ENCODE data around the gene CD14.
A peak's percentile ranks its signal among the peaks of the same experiment; 100 is the strongest.

Gene CD14

DNA sequence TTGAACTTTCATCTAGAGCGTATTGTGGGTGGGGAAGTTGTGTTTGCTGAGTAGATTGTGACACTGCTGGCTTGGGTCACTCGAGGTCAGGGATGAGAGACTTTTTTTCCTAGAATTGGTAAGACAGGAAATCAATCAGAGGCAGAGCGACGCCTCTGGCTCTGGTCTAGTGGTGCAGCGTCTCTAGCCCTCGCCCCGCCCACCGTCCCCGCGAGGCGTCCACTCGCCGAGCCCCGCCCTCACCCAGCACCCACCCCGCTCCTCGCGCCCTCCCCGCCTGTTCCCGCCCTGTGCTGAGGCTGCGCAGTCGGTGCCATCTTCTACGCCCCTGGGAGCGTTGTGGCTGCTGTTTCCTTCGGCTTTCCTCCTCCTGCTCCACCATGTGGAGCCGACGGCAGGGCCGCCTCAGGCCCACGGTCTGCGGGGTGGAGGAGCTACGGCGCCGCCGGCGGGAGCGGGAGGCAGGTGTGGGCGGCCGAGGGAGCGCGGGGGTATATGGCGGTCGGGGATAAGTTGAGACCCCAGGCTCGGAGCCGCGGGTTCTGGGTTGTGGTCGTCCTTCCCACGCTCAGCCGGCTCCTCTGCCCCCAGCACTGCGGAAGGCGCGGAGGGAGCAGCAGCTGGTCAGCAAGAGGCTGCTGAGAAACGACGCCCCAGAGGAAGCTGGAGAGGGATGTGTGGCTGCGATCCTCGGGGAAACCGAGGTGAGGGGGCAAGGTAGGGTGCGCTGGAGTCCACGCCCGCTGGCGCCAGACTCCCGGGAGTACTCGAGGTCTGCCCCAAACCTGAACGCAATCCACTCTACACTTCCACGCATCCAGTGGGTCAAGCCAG, 6.4 kb upstream of the CD14 start, which contains the start of gene TMCO6 (continued):
- TF ChIP-seq, protein P1, sequence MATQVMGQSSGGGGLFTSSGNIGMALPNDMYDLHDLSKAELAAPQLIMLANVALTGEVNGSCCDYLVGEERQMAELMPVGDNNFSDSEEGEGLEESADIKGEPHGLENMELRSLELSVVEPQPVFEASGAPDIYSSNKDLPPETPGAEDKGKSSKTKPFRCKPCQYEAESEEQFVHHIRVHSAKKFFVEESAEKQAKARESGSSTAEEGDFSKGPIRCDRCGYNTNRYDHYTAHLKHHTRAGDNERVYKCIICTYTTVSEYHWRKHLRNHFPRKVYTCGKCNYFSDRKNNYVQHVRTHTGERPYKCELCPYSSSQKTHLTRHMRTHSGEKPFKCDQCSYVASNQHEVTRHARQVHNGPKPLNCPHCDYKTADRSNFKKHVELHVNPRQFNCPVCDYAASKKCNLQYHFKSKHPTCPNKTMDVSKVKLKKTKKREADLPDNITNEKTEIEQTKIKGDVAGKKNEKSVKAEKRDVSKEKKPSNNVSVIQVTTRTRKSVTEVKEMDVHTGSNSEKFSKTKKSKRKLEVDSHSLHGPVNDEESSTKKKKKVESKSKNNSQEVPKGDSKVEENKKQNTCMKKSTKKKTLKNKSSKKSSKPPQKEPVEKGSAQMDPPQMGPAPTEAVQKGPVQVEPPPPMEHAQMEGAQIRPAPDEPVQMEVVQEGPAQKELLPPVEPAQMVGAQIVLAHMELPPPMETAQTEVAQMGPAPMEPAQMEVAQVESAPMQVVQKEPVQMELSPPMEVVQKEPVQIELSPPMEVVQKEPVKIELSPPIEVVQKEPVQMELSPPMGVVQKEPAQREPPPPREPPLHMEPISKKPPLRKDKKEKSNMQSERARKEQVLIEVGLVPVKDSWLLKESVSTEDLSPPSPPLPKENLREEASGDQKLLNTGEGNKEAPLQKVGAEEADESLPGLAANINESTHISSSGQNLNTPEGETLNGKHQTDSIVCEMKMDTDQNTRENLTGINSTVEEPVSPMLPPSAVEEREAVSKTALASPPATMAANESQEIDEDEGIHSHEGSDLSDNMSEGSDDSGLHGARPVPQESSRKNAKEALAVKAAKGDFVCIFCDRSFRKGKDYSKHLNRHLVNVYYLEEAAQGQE (tag by site-specific recombination; IDR thresholded peaks at IDR 0.05), result no peak; the same call in 1 of the 2 replicates
- TF ChIP-seq, protein P2, sequence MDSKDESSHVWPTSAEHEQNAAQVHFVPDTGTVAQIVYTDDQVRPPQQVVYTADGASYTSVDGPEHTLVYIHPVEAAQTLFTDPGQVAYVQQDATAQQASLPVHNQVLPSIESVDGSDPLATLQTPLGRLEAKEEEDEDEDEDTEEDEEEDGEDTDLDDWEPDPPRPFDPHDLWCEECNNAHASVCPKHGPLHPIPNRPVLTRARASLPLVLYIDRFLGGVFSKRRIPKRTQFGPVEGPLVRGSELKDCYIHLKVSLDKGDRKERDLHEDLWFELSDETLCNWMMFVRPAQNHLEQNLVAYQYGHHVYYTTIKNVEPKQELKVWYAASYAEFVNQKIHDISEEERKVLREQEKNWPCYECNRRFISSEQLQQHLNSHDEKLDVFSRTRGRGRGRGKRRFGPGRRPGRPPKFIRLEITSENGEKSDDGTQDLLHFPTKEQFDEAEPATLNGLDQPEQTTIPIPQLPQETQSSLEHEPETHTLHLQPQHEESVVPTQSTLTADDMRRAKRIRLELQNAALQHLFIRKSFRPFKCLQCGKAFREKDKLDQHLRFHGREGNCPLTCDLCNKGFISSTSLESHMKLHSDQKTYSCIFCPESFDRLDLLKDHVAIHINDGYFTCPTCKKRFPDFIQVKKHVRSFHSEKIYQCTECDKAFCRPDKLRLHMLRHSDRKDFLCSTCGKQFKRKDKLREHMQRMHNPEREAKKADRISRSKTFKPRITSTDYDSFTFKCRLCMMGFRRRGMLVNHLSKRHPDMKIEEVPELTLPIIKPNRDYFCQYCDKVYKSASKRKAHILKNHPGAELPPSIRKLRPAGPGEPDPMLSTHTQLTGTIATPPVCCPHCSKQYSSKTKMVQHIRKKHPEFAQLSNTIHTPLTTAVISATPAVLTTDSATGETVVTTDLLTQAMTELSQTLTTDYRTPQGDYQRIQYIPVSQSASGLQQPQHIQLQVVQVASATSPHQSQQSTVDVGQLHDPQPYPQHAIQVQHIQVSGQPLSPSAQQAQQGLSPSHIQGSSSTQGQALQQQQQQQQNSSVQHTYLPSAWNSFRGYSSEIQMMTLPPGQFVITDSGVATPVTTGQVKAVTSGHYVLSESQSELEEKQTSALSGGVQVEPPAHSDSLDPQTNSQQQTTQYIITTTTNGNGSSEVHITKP (tag by site-specific recombination; IDR thresholded peaks at IDR 0.05), result no peak
- no peak for TF ChIP-seq ZNF184 (tag by site-specific recombination; IDR thresholded peaks at IDR 0.05)
- no peak for TF ChIP-seq ZBTB7A (tag by site-specific recombination; IDR thresholded peaks at IDR 0.05; ENCODE audit: low read depth)
- TF ChIP-seq ZNF571 (tag by site-specific recombination; IDR thresholded peaks at IDR 0.05), result no peak
- TF ChIP-seq, protein P3, sequence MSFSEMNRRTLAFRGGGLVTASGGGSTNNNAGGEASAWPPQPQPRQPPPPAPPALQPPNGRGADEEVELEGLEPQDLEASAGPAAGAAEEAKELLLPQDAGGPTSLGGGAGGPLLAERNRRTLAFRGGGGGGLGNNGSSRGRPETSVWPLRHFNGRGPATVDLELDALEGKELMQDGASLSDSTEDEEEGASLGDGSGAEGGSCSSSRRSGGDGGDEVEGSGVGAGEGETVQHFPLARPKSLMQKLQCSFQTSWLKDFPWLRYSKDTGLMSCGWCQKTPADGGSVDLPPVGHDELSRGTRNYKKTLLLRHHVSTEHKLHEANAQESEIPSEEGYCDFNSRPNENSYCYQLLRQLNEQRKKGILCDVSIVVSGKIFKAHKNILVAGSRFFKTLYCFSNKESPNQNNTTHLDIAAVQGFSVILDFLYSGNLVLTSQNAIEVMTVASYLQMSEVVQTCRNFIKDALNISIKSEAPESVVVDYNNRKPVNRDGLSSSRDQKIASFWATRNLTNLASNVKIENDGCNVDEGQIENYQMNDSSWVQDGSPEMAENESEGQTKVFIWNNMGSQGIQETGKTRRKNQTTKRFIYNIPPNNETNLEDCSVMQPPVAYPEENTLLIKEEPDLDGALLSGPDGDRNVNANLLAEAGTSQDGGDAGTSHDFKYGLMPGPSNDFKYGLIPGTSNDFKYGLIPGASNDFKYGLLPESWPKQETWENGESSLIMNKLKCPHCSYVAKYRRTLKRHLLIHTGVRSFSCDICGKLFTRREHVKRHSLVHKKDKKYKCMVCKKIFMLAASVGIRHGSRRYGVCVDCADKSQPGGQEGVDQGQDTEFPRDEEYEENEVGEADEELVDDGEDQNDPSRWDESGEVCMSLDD (tag by site-specific recombination; IDR thresholded peaks at IDR 0.05), result peak; percentile 38; the same call in 1 of the 2 replicates
- no peak for TF ChIP-seq ZNF558 (tag by site-specific recombination; IDR thresholded peaks at IDR 0.05)
- no peak for TF ChIP-seq ZNF785 (tag by site-specific recombination; IDR thresholded peaks at IDR 0.05)
- TF ChIP-seq ZNF133 (tag by site-specific recombination; IDR thresholded peaks at IDR 0.05), result no peak
- no peak for TF ChIP-seq ZNF548 (tag by site-specific recombination; IDR thresholded peaks at IDR 0.05)
- TF ChIP-seq ZNF776 (tag by site-specific recombination; IDR thresholded peaks at IDR 0.05; ENCODE audit: borderline replicate concordance), result no peak
- TF ChIP-seq ZFP3 (tag by site-specific recombination; IDR thresholded peaks at IDR 0.05; ENCODE audit: low read depth), result no peak
- no peak for TF ChIP-seq ZNF473 (tag by site-specific recombination; IDR thresholded peaks at IDR 0.05)
- TF ChIP-seq, protein P4, sequence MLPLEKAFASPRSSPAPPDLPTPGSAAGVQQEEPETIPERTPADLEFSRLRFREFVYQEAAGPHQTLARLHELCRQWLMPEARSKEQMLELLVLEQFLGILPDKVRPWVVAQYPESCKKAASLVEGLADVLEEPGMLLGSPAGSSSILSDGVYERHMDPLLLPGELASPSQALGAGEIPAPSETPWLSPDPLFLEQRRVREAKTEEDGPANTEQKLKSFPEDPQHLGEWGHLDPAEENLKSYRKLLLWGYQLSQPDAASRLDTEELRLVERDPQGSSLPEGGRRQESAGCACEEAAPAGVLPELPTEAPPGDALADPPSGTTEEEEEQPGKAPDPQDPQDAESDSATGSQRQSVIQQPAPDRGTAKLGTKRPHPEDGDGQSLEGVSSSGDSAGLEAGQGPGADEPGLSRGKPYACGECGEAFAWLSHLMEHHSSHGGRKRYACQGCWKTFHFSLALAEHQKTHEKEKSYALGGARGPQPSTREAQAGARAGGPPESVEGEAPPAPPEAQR (tag by site-specific recombination; IDR thresholded peaks at IDR 0.05), result no peak
- TF ChIP-seq MYNN (tag by site-specific recombination; IDR thresholded peaks at IDR 0.05; ENCODE audit: borderline replicate concordance), result no peak
- TF ChIP-seq, protein P5, sequence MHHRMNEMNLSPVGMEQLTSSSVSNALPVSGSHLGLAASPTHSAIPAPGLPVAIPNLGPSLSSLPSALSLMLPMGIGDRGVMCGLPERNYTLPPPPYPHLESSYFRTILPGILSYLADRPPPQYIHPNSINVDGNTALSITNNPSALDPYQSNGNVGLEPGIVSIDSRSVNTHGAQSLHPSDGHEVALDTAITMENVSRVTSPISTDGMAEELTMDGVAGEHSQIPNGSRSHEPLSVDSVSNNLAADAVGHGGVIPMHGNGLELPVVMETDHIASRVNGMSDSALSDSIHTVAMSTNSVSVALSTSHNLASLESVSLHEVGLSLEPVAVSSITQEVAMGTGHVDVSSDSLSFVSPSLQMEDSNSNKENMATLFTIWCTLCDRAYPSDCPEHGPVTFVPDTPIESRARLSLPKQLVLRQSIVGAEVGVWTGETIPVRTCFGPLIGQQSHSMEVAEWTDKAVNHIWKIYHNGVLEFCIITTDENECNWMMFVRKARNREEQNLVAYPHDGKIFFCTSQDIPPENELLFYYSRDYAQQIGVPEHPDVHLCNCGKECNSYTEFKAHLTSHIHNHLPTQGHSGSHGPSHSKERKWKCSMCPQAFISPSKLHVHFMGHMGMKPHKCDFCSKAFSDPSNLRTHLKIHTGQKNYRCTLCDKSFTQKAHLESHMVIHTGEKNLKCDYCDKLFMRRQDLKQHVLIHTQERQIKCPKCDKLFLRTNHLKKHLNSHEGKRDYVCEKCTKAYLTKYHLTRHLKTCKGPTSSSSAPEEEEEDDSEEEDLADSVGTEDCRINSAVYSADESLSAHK (tag by site-specific recombination; IDR thresholded peaks at IDR 0.05), result no peak
- TF ChIP-seq ZIC2 (tag by site-specific recombination; IDR thresholded peaks at IDR 0.05), result peak; percentile 74
- peak; percentile 94 for TF ChIP-seq ZFHX2 (tag by site-specific recombination; conservative IDR thresholded peaks at IDR 0.05)
- no peak for TF ChIP-seq ZNF24 (tag by site-specific recombination; IDR thresholded peaks at IDR 0.05)
- 0 out of 2 replicates have a peak, but pooled peaks have one; percentile 35 for TF ChIP-seq ZNF596 (tag by site-specific recombination; IDR thresholded peaks at IDR 0.05)
- 0 out of 2 replicates have a peak, but pooled peaks have one; percentile 20 for TF ChIP-seq ZSCAN23 (tag by site-specific recombination; IDR thresholded peaks at IDR 0.05)
- TF ChIP-seq SCRT2 (tag by site-specific recombination; IDR thresholded peaks at IDR 0.05), result no peak
- TF ChIP-seq TCF7L2 (IDR thresholded peaks at IDR 0.05; ENCODE audit: borderline replicate concordance, low read depth, low read length), result no peak
- TF ChIP-seq ZNF664 (tag by site-specific recombination; IDR thresholded peaks at IDR 0.05), result no peak
- TF ChIP-seq HOXC10 (CRISPR knock-in tag; IDR thresholded peaks at IDR 0.05), result no peak
- peak; percentile 49 for TF ChIP-seq ZNF629 (tag by site-specific recombination; IDR thresholded peaks at IDR 0.05)

Data from HEK293 (cell line).